ENCODE data around the gene ANKRD60.

ANKRD60 gene

GRCh38 chr20:58241766-58242465, 13.5 kb upstream of the ANKRD60 start:
- ChIA-PET CTCF (interaction anchor here (1.0 to 2.0 kb wide), 2 partner anchors 8 to 12 kb away, joined by 4 read pairs; no protein-coding TSS in a partner anchor), POLR2A (no interaction called here)
- no peak overlapping the region for H3K4me3 ChIP-seq (ENCODE audit: low read depth, low read length)
- no peak for TF ChIP-seq CTCF (IDR thresholded peaks at IDR 0.05; ENCODE audit: insufficient read depth, low read length, missing control alignments)
- no peak for DNase-seq (ENCODE audit: low read depth, low spot score)

DNA sequence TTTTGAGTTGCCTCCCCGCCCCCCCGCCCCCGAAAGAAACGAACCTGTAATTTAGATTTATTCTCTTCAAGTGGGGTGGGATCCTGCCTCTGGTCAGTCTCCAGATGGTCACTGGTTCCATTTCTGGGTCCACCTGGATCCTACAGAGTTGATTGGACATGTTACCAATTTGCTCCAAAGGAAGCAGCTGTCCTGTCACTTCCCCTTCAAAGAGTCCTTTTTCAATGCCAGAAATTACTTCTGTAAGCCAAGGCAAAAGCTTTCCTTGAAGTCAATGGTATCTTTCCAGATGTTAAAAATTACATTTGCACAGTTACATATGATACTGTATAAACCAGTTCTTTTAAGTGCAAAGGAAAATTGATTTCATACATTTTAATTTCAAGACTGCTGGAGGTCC, 12.0 kb upstream of the ANKRD60 start:
- ChIA-PET POLR2A (no interaction called here), CTCF (interaction anchor here (6.4 kb wide), 1 partner anchor 207 kb away, joined by 62 read pairs; no protein-coding TSS in a partner anchor)
- no peak for DNase-seq (ENCODE audit: low read depth, low spot score)
- no peak overlapping the region for H3K4me3 ChIP-seq (ENCODE audit: low read depth, low read length)
- no peak for TF ChIP-seq CTCF (IDR thresholded peaks at IDR 0.05; ENCODE audit: insufficient read depth, low read length, missing control alignments)

- no peak for DNase-seq (ENCODE audit: low read depth, low spot score)
- H3K4me3 ChIP-seq (ENCODE audit: low read depth, low read length), result no peak overlapping the region
- POLR2A ChIA-PET, result interaction anchor here (0.6 kb wide), 1 partner anchor 411 kb away, joined by 4 read pairs; no protein-coding TSS in a partner anchor
- no peak for TF ChIP-seq CTCF (IDR thresholded peaks at IDR 0.05; ENCODE audit: insufficient read depth, low read length, missing control alignments)
- CTCF ChIA-PET, result interaction anchor here (1.2 to 6.4 kb wide), 2 partner anchors 8 to 209 kb away, joined by 3 to 62 read pairs; no protein-coding TSS in a partner anchor
These were observed 10.8 kb upstream of the ANKRD60 start for GRCh38 chr20:58239216-58239615.

- no peak for TF ChIP-seq CTCF (IDR thresholded peaks at IDR 0.05; ENCODE audit: insufficient read depth, low read length, missing control alignments)
- no peak overlapping the region for H3K4me3 ChIP-seq (ENCODE audit: low read depth, low read length)
- POLR2A ChIA-PET, result no interaction called here
- no peak for DNase-seq (ENCODE audit: low read depth, low spot score)
- CTCF ChIA-PET, result interaction anchor here (1.2 to 6.5 kb wide), 6 partner anchors 8 to 601 kb away, joined by 3 to 96 read pairs (median 16); no protein-coding TSS in a partner anchor
These were observed 10.0 kb upstream of the ANKRD60 start for GRCh38 chr20:58238490-58238889.

DNA sequence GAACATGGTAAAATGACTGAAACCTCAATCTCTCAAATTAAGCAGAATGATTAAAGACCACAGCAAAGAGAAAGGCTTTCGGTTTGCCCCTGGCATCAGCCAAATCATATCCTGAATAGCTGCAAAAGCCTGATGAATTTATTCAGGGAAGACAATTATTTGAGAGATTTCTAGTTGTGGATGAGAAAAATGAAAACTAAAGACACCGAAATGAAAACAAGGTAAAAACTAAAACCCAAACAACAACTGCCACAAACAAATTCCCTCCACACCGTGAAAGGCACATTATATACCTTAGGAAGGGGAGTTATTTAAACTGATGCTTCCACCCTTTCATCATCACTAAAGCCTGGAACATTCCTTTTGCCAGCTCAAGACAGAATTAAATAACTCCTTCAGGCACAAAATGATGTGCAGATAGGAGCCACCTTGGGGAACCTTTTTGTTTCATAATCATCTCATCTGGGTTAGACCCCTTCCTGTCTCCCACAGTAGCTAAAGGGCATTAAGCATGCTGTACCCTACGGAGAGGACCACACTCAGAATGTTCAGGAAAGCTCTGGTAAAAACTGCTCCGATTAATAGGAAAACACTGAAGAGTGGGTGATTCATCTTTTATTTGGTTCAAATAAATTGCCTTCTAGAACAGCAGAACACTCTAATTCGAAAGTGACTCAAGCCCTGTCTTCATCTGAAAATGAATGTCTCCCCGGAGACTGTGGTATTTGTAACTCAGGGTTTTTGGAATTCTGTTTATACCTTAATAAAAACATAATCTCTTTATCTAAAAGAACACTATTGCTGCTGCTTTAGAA, 9.1 kb upstream of the ANKRD60 start:
- no peak for DNase-seq (ENCODE audit: low read depth, low spot score)
- no peak for TF ChIP-seq CTCF (IDR thresholded peaks at IDR 0.05; ENCODE audit: insufficient read depth, low read length, missing control alignments)
- POLR2A ChIA-PET, result interaction anchor here (0.7 kb wide), 1 partner anchor 392 kb away, joined by 3 read pairs; no protein-coding TSS in a partner anchor

More for the DNA sequence above, 9.1 kb upstream of the ANKRD60 start:
- CTCF ChIA-PET, result interaction anchor here (0.6 to 6.5 kb wide), 47 partner anchors 10 to 984 kb away, joined by 3 to 96 read pairs (median 4); partner anchors contain the start of genes APCDD1L, GNAS and STX16
- H3K4me3 ChIP-seq (ENCODE audit: low read depth, low read length), result peak overlapping the region; percentile 23
